K562 (cell line): ENCODE data around the gene RHNO1. TPM values are rescaled to one million over a fixed set of nuclear protein-coding genes. Genes with fewer than 3 reads are reported as not detected.
A peak's percentile ranks its signal among the peaks of the same experiment; 100 is the strongest.

ENCODE experiments used
- ATAC-seq: fragments of 200-7000 bp; cut with Tn5 transposase; 3 replicates; pipeline ENCODE4 v1.9.1; 2020; ENCODE audit warnings: moderate library complexity
- BruUV-seq: library from RNA; stranded (reverse); fragments of 400-500 nt; replicated peaks from 2 replicates; lab custom pipeline; 2021; lab: Mats Ljungman, UMichigan
- CTCF ChIA-PET: fragments of 300-600 bp; formaldehyde crosslinking; extraction: SDS; loops from one replicate; lab custom pipeline; 2021; ENCODE audit warnings: low intra/inter-chr PET ratio; lab: Yijun Ruan, JAX
- POLR2A ChIA-PET: fragments of 300-600, 350-650 bp; sonication (Branson Sonifier 250); formaldehyde crosslinking; extraction: SDS; loops from one replicate; lab custom pipeline; 2021; ENCODE audit warnings: antibody characterized with exemption, inconsistent platforms; lab: Yijun Ruan, JAX
- DNase-seq, 4 experiments: peaks; one replicate each; pipeline versions ENCODE4 v3.0.0 to v3.0.0-alpha.2; 2011 to 2018; ENCODE audit warnings: low spot score in 3 of 4, mixed read lengths in 3 of 4; ENCODE audit errors: extremely low read depth in 1 of 4
- FAIRE-seq: peaks from 2 replicates; lab custom pipeline; 2011; peaks lifted over from hg19 to GRCh38; lab: Jason Lieb, UNC
- H2AFZ ChIP-seq: 2 replicates; pipeline ENCODE4 v1.6.0; 2011; ENCODE audit warnings: low read depth, low read length, control low read depth, inconsistent platforms
- H3K27ac ChIP-seq: fragments of 200-600 bp; 3 replicates; pipeline ENCODE4 v1.8.0; 2011; ENCODE audit warnings: low read depth, mild to moderate bottlenecking, control low read depth, inconsistent platforms, low read length, moderate library complexity, mixed read lengths; ENCODE audit errors: extremely low read depth
- H3K27me3 ChIP-seq, 2 experiments: fragments of 300-600 bp in 1 of 2; 2 replicates in 1 of 2; 3 replicates in 1 of 2; pipeline versions ENCODE4 v1.6.0 to v1.8.0; 2011; ENCODE audit warnings: inconsistent platforms in 2 of 2, low read length in 2 of 2, mild to moderate bottlenecking in 1 of 2, mixed read lengths in 1 of 2, moderate library complexity in 1 of 2; ENCODE audit not compliant: control insufficient read depth in 2 of 2, insufficient read depth in 2 of 2
- H3K36me3 ChIP-seq: fragments of 300-600 bp; 3 replicates; pipeline ENCODE4 v1.8.0; 2011; ENCODE audit warnings: mild to moderate bottlenecking, low read length, inconsistent platforms; ENCODE audit not compliant: control insufficient read depth, insufficient read depth
- H3K4me1 ChIP-seq, 2 experiments: fragments of 200-600 bp in 1 of 2; replicated peaks in 1 of 2; 2 replicates in 1 of 2; 3 replicates in 1 of 2; pipeline versions ENCODE4 v1.5.1 to v1.8.0; 2011; ENCODE audit warnings: inconsistent platforms in 2 of 2, low read length in 2 of 2, mild to moderate bottlenecking in 1 of 2, mixed read lengths in 1 of 2, moderate library complexity in 1 of 2; ENCODE audit not compliant: control insufficient read depth in 2 of 2, insufficient read depth in 2 of 2
- H3K4me2 ChIP-seq: 2 replicates; pipeline ENCODE4 v1.6.1; 2011; ENCODE audit warnings: low read length, control low read depth, inconsistent platforms, mixed read lengths; ENCODE audit not compliant: insufficient read depth
- H3K4me3 ChIP-seq: fragments of 200-600 bp; sonication (generic), shearing (Covaris generic); 2 replicates; pipeline ENCODE4 v1.5.1; 2016; ENCODE audit warnings: control low read depth, inconsistent platforms
- H3K79me2 ChIP-seq: fragments of 200-600 bp; 3 replicates; pipeline ENCODE4 v1.8.0; 2011; ENCODE audit warnings: low read length, inconsistent platforms; ENCODE audit not compliant: control insufficient read depth, insufficient read depth
- H3K9ac ChIP-seq, 2 experiments: 2 replicates each; pipeline versions ENCODE4 v1.6.0 to v1.6.1; 2011; ENCODE audit warnings: low read depth in 2 of 2, low read length in 2 of 2, control low read depth in 1 of 2, inconsistent platforms in 1 of 2, mild to moderate bottlenecking in 1 of 2, mixed read lengths in 1 of 2; ENCODE audit not compliant: insufficient read depth in 1 of 2
- H3K9me1 ChIP-seq: one replicate; pipeline ENCODE4 v1.6.0; 2011; ENCODE audit warnings: inconsistent platforms, mild to moderate bottlenecking, low read length, moderate library complexity; ENCODE audit not compliant: control insufficient read depth, insufficient read depth
- H3K9me3 ChIP-seq: replicated peaks from 2 replicates; pipeline ENCODE4 v1.5.1; 2011; ENCODE audit warnings: low read depth, low read length, inconsistent platforms; ENCODE audit not compliant: control insufficient read depth, insufficient read depth
- H4K20me1 ChIP-seq: replicated peaks from 2 replicates; pipeline ENCODE4 v1.6.1; 2011; ENCODE audit warnings: low read length, inconsistent platforms, mixed read lengths; ENCODE audit not compliant: control insufficient read depth, insufficient read depth
- CXXC5 ChIP-seq: fragments of 250-450 bp; sonication (Bioruptor Pico); IDR thresholded peaks from 2 replicates; pipeline ENCODE4 v1.8.0; 2022; ENCODE audit warnings: inconsistent platforms, mild to moderate bottlenecking, moderate library complexity
- HDAC6 ChIP-seq: IDR thresholded peaks from 2 replicates; pipeline ENCODE4 v1.6.1; 2012; ENCODE audit warnings: low read depth, mild to moderate bottlenecking, control low read depth, inconsistent platforms, low read length, moderate library complexity
- HNRNPL ChIP-seq: fragments of 200-400 bp; formaldehyde crosslinking; IDR thresholded peaks from 2 replicates; pipeline ENCODE4 v1.6.1; 2017; ENCODE audit warnings: low read depth, mild to moderate bottlenecking, low read length
- SNRNP70 ChIP-seq: fragments of 200-400 bp; formaldehyde crosslinking; optimal IDR thresholded peaks from 2 replicates; pipeline ENCODE3; 2017; ENCODE audit warnings: low read depth, low read length
- ZBTB1 ChIP-seq: sonication (generic); formaldehyde crosslinking; IDR thresholded peaks from 2 replicates; pipeline ENCODE4 v1.8.1; 2023; ENCODE audit warnings: missing genetic modification reagents, low read depth, mild to moderate bottlenecking, borderline replicate concordance
- ZNF133 ChIP-seq: fragments of 250-450 bp; sonication (Bioruptor Pico); IDR thresholded peaks from 2 replicates; pipeline ENCODE4 v1.4.0; 2020; ENCODE audit warnings: mild to moderate bottlenecking
- ZNF263 ChIP-seq: sonication (generic); formaldehyde crosslinking; IDR thresholded peaks from 2 replicates; pipeline ENCODE4 v1.8.0; 2022; ENCODE audit warnings: mild to moderate bottlenecking, missing genetic modification reagents, borderline replicate concordance
- WGBS: fragments of 100-300 bp; shearing (Covaris generic); methylation state at CpG from one replicate; pipeline ENCODE4 v1.1.6; 2016; ENCODE audit warnings: low coverage, mixed read lengths; ENCODE audit not compliant: insufficient coverage; ENCODE audit errors: missing lambda C conversion rate; 5-methylcytosine and 5-hydroxymethylcytosine counted together
- in situ Hi-C: fragments of 300-500 bp; cut with MboI; formaldehyde crosslinking; loops from 4 replicates; pipeline ENCODE4 v1.15.0; 2018; ENCODE audit warnings: inconsistent platforms, mixed read lengths
- intact Hi-C: fragments of 100-400 bp; cut with micrococcal nuclease; formaldehyde crosslinking; loops from 2 replicates; pipeline ENCODE4 v1.14.2; 2022
- polyA plus RNA-seq, 8 experiments: library from polyadenylated mRNA; depleted of rRNA in 4 of 8; stranded (reverse) in 5 of 8; unstranded in 3 of 8; fragments of >200 nt; fragmentation: Nextera tagmentation in 2 of 8; fragmentation: Illumina TruSeq in 1 of 8; extraction: Ambion mirVana in 2 of 8; extraction: Trizol in 1 of 8; gene quantifications; 2 replicates each; pipeline versions ENCODE4 v1.2.1 to v1.2.3, GENCODE V29; 2011 to 2014; ENCODE audit warnings: inconsistent platforms in 1 of 8, missing spikeins in 1 of 8
- total RNA-seq, 7 experiments: library from RNA; depleted of rRNA in 6 of 7; stranded (reverse); fragments of >200 nt in 6 of 7; fragmentation: Illumina TruSeq in 2 of 7; extraction: Trizol in 2 of 7; gene quantifications; 2 replicates each; pipeline versions ENCODE4 v1.2.1 to v1.2.3, GENCODE V29; 2011 to 2021; ENCODE audit warnings: low replicate concordance in 1 of 7
- TF ChIP-seq, protein P1 (sequence below): fragments of 250-450 bp; sonication (Bioruptor Pico); IDR thresholded peaks from 2 replicates; pipeline ENCODE4 v1.8.0; 2022; ENCODE audit warnings: moderate library complexity, mild to moderate bottlenecking, inconsistent platforms
- TF ChIP-seq, protein P2 (sequence below), 2 experiments: IDR thresholded peaks in 1 of 2; conservative IDR thresholded peaks in 1 of 2; 2 replicates each; pipeline ENCODE4 v1.6.1; 2016; ENCODE audit warnings: low read depth in 2 of 2, mild to moderate bottlenecking in 1 of 2, missing compliant biosample characterization in 1 of 2, missing genetic modification characterization in 1 of 2, moderate library complexity in 1 of 2
- TF ChIP-seq, protein P3 (sequence below): sonication (generic); formaldehyde crosslinking; IDR thresholded peaks from 2 replicates; pipeline ENCODE4 v1.8.0; 2022; ENCODE audit warnings: mild to moderate bottlenecking, missing genetic modification reagents
- TF ChIP-seq, protein P4 (sequence below): fragments of 250-450 bp; sonication (Bioruptor Pico); IDR thresholded peaks from 2 replicates; pipeline ENCODE4 v1.4.0; 2020; ENCODE audit warnings: borderline replicate concordance
- TF ChIP-seq, protein P5 (sequence below): sonication (generic); formaldehyde crosslinking; IDR thresholded peaks from 2 replicates; pipeline ENCODE4 v1.8.1; 2023; ENCODE audit warnings: mild to moderate bottlenecking, missing genetic modification reagents

The RHNO1 gene
- total and polyA plus RNA-seq, 9 of the 15 experiments (the other 6 are each of a cell fraction or from before 2014, with no cell fraction given), result 20.8 to 62.7 (median 28.8) TPM

DNA sequence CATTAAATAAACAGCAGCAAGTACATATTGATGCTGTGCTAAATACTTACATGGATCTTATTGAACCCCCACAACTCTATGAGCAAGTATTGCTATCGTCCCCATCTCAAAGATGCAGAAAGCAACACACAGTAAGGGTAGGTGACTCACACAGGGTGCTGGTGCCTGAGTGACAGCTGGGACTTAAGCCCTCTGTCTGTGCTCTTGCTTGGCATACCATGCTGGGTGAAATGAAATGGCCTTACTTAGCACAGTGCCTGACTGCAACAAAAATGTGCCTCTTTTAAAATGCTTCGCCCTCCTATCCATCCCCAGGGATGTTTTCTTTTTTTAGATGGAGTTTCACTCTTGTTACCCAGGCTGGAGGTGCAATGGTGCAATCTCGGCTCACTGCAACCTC, 21.0 kb upstream of the RHNO1 start:
- 51% methylated on average over 2 of the region's 3 CpGs for WGBS
- H4K20me1 ChIP-seq, result no peaks in the 10 kb centered on the region
- H3K27ac ChIP-seq, result no peak overlapping the region
- ATAC-seq (no peak), DNase-seq (no peak), FAIRE-seq (no peak)
- H3K4me1 ChIP-seq, result peaks cover 0 to 4% of the 10 kb centered on the region in 2 experiments; a peak in 1 of 5 replicates
- no peak overlapping the region for H3K9ac ChIP-seq
- in situ Hi-C loops (no loop called here), intact Hi-C loops (no loop called here)
- no peak overlapping the region for H3K4me3 ChIP-seq
- no TSS peak for BruUV-seq
- CTCF ChIA-PET, result no interaction called here
- H3K79me2 ChIP-seq, result no peaks in the 10 kb centered on the region
- H3K9me3 ChIP-seq, result no peaks in the 10 kb centered on the region
- POLR2A ChIA-PET, result interaction anchor here (0.5 kb wide), 1 partner anchor 349 kb away, joined by 3 read pairs; no protein-coding TSS in a partner anchor
- H2AFZ ChIP-seq, result no peak overlapping the region
- H3K36me3 ChIP-seq, result peaks cover 27% of the 10 kb centered on the region; the same call in 1 of the 3 replicates
- no peak overlapping the region for H3K4me2 ChIP-seq
- H3K9me1 ChIP-seq, result no peaks in the 10 kb centered on the region
- H3K27me3 ChIP-seq, result no peaks in the 10 kb centered on the region
- no peak for TF ChIP-seq HNRNPL
- TF ChIP-seq, protein P1, sequence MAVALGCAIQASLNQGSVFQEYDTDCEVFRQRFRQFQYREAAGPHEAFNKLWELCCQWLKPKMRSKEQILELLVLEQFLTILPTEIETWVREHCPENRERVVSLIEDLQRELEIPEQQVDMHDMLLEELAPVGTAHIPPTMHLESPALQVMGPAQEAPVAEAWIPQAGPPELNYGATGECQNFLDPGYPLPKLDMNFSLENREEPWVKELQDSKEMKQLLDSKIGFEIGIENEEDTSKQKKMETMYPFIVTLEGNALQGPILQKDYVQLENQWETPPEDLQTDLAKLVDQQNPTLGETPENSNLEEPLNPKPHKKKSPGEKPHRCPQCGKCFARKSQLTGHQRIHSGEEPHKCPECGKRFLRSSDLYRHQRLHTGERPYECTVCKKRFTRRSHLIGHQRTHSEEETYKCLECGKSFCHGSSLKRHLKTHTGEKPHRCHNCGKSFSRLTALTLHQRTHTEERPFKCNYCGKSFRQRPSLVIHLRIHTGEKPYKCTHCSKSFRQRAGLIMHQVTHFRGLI, result no peak
- TF ChIP-seq CXXC5, result no peak
- TF ChIP-seq, protein P2, sequence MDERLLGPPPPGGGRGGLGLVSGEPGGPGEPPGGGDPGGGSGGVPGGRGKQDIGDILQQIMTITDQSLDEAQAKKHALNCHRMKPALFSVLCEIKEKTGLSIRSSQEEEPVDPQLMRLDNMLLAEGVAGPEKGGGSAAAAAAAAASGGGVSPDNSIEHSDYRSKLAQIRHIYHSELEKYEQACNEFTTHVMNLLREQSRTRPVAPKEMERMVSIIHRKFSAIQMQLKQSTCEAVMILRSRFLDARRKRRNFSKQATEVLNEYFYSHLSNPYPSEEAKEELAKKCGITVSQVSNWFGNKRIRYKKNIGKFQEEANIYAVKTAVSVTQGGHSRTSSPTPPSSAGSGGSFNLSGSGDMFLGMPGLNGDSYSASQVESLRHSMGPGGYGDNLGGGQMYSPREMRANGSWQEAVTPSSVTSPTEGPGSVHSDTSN (CRISPR knock-in tag; IDR thresholded peaks at IDR 0.05; ENCODE audit: low read depth), result peak; percentile 27; the same call in 1 of the 2 replicates
- TF ChIP-seq, protein P2 (tag; conservative IDR thresholded peaks at IDR 0.05; ENCODE audit: low read depth), result no peak
- TF ChIP-seq HDAC6, result no peak
- TF ChIP-seq SNRNP70, result no peak
- TF ChIP-seq, protein P3, sequence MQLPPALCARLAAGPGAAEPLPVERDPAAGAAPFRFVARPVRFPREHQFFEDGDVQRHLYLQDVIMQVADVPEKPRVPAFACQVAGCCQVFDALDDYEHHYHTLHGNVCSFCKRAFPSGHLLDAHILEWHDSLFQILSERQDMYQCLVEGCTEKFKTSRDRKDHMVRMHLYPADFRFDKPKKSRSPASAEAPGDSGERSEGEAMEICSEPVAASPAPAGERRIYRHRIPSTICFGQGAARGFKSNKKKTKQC (CRISPR knock-in tag), result no peak
- no peak for TF ChIP-seq ZBTB1 (CRISPR knock-in tag)
- TF ChIP-seq ZNF263 (CRISPR knock-in tag), result no peak
- TF ChIP-seq, protein P4, sequence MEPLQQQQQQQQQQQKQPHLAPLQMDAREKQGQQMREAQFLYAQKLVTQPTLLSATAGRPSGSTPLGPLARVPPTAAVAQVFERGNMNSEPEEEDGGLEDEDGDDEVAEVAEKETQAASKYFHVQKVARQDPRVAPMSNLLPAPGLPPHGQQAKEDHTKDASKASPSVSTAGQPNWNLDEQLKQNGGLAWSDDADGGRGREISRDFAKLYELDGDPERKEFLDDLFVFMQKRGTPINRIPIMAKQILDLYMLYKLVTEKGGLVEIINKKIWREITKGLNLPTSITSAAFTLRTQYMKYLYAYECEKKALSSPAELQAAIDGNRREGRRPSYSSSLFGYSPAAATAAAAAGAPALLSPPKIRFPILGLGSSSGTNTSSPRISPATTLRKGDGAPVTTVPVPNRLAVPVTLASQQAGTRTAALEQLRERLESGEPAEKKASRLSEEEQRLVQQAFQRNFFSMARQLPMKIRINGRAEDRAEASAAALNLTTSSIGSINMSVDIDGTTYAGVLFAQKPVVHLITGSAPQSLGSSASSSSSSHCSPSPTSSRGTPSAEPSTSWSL, result no peak
- TF ChIP-seq ZNF133 (CRISPR knock-in tag), result no peak
- TF ChIP-seq, protein P5, sequence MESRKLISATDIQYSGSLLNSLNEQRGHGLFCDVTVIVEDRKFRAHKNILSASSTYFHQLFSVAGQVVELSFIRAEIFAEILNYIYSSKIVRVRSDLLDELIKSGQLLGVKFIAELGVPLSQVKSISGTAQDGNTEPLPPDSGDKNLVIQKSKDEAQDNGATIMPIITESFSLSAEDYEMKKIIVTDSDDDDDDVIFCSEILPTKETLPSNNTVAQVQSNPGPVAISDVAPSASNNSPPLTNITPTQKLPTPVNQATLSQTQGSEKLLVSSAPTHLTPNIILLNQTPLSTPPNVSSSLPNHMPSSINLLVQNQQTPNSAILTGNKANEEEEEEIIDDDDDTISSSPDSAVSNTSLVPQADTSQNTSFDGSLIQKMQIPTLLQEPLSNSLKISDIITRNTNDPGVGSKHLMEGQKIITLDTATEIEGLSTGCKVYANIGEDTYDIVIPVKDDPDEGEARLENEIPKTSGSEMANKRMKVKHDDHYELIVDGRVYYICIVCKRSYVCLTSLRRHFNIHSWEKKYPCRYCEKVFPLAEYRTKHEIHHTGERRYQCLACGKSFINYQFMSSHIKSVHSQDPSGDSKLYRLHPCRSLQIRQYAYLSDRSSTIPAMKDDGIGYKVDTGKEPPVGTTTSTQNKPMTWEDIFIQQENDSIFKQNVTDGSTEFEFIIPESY (CRISPR knock-in tag), result no peak
